Spinal cord (tissue), 10 donors: ENCODE data around the gene VEGFC. TPM values are rescaled to one million over a fixed set of nuclear protein-coding genes. Genes with fewer than 3 reads are reported as not detected.
A peak's percentile ranks its signal among the peaks of the same experiment; 100 is the strongest.

Experiments
- DNase-seq, 6 donors: peaks; one replicate each; pipeline versions ENCODE4 v3.0.0 to v3.0.0-alpha.2; 2013 to 2015; ENCODE audit warnings: low spot score in 6 of 6, low read depth in 4 of 6
- H3K27ac ChIP-seq: one replicate; pipeline ENCODE4 v1.5.1; 2013; ENCODE audit warnings: low read depth, low read length, control low read depth
- H3K27me3 ChIP-seq: one replicate; pipeline ENCODE4 v1.6.1; 2013; ENCODE audit warnings: low read length; ENCODE audit not compliant: control insufficient read depth, insufficient read depth
- H3K36me3 ChIP-seq: one replicate; pipeline ENCODE4 v1.6.1; 2013; ENCODE audit warnings: low read length; ENCODE audit not compliant: control insufficient read depth, insufficient read depth
- H3K4me1 ChIP-seq: one replicate; pipeline ENCODE4 v1.6.1; 2013; ENCODE audit warnings: low read length; ENCODE audit not compliant: control insufficient read depth, insufficient read depth
- H3K4me3 ChIP-seq: one replicate; pipeline ENCODE4 v1.5.1; 2013; ENCODE audit warnings: low read depth, low read length, control low read depth
- H3K9me3 ChIP-seq: one replicate; pipeline ENCODE4 v1.6.1; 2013; ENCODE audit warnings: low read length; ENCODE audit not compliant: control insufficient read depth, insufficient read depth
- WGBS: methylation state at CpG from one replicate; pipeline ENCODE4 v1.1.5; 2013; ENCODE audit warnings: missing lambda C conversion rate; ENCODE audit not compliant: insufficient coverage; 5-methylcytosine and 5-hydroxymethylcytosine counted together
- long read RNA-seq, 4 donors: transcript quantifications; one replicate each; lab custom pipeline, GENCODE V29; 2026
- polyA plus RNA-seq, 2 donors: library from polyadenylated mRNA; unstranded; fragments of 120-200 nt; gene quantifications; one replicate each; pipeline ENCODE4 v1.2.1, GENCODE V29; 2013; ENCODE audit not compliant: insufficient read length in 2 of 2
- total RNA-seq, 2 donors: library from RNA; depleted of rRNA in 1 of 2; stranded (reverse); fragments of 120-200 nt in 1 of 2; fragments of >200 nt in 1 of 2; gene quantifications; one replicate each; pipeline versions ENCODE4 v1.2.3 to v1.2.4, GENCODE V29; 2013 to 2014
- donor health status: healthy.

Gene VEGFC, protein sequence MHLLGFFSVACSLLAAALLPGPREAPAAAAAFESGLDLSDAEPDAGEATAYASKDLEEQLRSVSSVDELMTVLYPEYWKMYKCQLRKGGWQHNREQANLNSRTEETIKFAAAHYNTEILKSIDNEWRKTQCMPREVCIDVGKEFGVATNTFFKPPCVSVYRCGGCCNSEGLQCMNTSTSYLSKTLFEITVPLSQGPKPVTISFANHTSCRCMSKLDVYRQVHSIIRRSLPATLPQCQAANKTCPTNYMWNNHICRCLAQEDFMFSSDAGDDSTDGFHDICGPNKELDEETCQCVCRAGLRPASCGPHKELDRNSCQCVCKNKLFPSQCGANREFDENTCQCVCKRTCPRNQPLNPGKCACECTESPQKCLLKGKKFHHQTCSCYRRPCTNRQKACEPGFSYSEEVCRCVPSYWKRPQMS
- total RNA-seq (1 to 10 TPM; 3.6 to 7.1 TPM), polyA plus RNA-seq (1 to 10 TPM; 4.7 to 4.8 TPM)
- long read RNA-seq, donor 1, transcript VEGFC-202 (7 exons, 2,064 nt): major isoform, 5 of 5 reads
- long read RNA-seq, donor 1, partial matches to known transcripts: 0 of 5 reads
- long read RNA-seq, donor 1, other reads (novel, unspliced or antisense): 0 of 5 reads
- long read RNA-seq, donor 2: 0 reads
- long read RNA-seq, donor 3, partial matches to known transcripts: 0 of 3 reads
- long read RNA-seq, donor 3, other reads (novel, unspliced or antisense): 0 of 3 reads
- long read RNA-seq, donor 4, partial matches to known transcripts: 0 of 3 reads
- long read RNA-seq, donor 4, other reads (novel, unspliced or antisense): 0 of 3 reads

DNA sequence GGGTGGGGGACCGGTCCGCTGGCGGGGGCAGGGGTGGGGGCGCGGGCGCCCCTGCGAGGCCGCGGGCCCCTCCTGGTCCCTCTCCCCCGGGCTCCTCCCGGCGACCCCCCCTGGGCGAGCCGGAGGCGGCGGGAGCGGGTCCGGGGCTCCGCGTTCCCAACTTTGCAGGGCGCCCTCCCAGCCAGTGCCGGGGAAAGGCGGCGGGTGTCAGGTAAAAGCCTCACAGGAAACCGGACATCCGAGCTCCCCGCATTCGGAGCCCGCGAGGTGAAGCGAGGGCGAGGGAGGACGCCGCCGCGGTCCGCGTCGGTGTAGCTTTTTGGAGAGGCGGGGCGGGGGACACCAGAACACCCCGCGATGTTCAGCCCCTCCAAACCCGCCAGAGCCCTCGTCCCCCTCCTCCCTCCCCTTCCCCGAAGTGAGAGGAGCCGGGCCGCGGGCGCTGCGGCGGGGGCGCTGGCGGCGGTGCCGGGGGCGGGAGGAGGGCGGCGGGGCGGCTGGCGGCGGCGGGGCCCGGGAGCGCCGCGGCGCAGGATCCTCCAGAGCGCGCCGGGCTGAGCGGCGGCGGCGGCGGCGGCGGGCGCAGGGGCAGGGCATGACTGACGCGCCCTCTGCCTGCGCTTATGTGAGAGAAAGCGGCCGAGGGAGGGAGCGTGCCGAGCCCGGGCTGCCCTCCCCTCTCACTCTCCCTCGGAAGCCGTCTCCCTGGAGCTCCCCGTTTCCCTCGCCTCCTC is at the start of gene VEGFC:
VEGFC (minus strand) TSS at position 597 of the 734 bp plus-strand sequence. CDS start 611 bp downstream, outside the sequence.
- DNase-seq: peak in 3 of 6 donors; percentile 17 to 81 (median 72)
- peak within 1 kb of the TSS; percentile 62 for H3K4me3 ChIP-seq
- H3K27me3 ChIP-seq: peaks cover 5% of the 10 kb centered on the region
- no peaks in the 10 kb centered on the region for H3K36me3 ChIP-seq
- H3K27ac ChIP-seq: no peak within 1 kb of the TSS
- WGBS: 0% methylated on average over 87 of the region's 91 CpGs
- no peaks in the 10 kb centered on the region for H3K9me3 ChIP-seq
- peaks cover 8% of the 10 kb centered on the region for H3K4me1 ChIP-seq

DNA sequence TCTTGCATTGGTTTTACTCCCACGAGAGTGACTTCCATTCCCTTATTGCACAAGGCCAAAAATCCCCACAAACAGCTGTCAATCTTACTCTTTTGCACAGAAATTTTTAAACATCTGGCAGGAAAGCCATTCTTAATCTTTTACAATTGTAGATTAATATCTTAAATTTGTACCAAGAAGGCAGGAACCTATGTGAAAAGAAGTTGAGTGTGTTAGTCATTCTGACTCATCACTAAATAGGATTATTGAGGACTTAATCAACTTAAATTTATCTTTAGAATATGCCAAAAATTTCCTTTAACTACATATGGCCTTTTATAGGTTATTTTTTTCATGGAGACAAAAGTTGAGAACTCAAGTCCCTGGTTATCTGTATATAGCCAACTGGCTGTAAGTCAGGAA is 49.0 kb upstream of the VEGFC start:
- no peaks in the 10 kb centered on the region for H3K9me3 ChIP-seq
- WGBS: no CpG with 5 or more reads among the region's 1 CpG

DNA sequence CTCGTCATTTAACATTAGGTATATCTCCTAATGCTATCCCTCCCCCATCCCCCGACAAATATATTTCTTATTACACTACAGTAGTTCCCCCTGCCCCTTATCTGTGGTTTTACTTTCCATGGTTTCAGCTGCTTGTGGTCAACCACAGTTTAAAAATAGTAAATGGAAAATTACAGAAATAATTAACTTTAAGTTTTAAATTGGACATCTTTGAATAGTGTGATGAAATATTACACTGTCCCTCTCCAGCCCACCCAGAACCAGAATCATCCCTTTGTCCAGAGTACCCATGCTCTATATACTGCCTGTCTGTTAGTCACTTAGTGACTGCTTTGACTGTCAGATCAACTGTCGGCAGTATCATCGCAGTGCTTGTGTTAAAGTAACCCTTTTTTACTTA is 47.4 kb upstream of the VEGFC start:
- H3K9me3 ChIP-seq: no peaks in the 10 kb centered on the region
- WGBS: no CpG with 5 or more reads among the region's 4 CpGs

More for the DNA sequence above, 49.0 kb upstream of the VEGFC start:
- Histone ChIP-seq H3K27me3 (no peaks in the 10 kb centered on the region), H3K4me3 (no peak overlapping the region), H3K36me3 (no peaks in the 10 kb centered on the region), H3K4me1 (no peaks in the 10 kb centered on the region), H3K27ac (no peak overlapping the region)
- no peak for DNase-seq

DNA sequence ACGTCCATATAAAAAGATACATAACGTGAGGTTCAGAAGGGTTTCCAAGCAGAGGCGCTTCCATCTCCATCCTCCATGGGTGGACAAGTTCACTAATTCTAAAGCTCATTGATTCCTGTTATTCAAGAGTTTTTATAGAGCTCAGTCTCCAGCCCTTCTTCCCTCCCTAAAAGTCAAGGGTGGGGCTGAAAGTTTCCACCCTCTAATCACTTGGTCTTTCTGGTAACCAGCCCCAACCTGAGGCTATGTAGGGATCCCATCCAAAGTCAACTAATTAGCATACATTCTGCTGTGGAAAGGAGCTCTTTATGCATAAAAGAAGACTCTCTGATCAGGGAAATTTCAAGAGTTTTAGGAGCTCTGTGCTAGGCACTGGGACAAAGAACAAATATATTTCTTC is 46.9 kb upstream of the VEGFC start:
- Histone ChIP-seq H3K27ac (no peak overlapping the region), H3K4me1 (no peaks in the 10 kb centered on the region), H3K36me3 (no peaks in the 10 kb centered on the region), H3K4me3 (no peak overlapping the region), H3K9me3 (no peaks in the 10 kb centered on the region), H3K27me3 (no peaks in the 10 kb centered on the region)
- DNase-seq: no peak
- WGBS: 92% methylated on average over 2 of the region's 3 CpGs

More for the DNA sequence above, 47.4 kb upstream of the VEGFC start:
- no peak overlapping the region for H3K27ac ChIP-seq
- H3K27me3 ChIP-seq: no peaks in the 10 kb centered on the region
- no peaks in the 10 kb centered on the region for H3K4me1 ChIP-seq
- no peak overlapping the region for H3K4me3 ChIP-seq
- DNase-seq: no peak
- H3K36me3 ChIP-seq: no peaks in the 10 kb centered on the region

DNA sequence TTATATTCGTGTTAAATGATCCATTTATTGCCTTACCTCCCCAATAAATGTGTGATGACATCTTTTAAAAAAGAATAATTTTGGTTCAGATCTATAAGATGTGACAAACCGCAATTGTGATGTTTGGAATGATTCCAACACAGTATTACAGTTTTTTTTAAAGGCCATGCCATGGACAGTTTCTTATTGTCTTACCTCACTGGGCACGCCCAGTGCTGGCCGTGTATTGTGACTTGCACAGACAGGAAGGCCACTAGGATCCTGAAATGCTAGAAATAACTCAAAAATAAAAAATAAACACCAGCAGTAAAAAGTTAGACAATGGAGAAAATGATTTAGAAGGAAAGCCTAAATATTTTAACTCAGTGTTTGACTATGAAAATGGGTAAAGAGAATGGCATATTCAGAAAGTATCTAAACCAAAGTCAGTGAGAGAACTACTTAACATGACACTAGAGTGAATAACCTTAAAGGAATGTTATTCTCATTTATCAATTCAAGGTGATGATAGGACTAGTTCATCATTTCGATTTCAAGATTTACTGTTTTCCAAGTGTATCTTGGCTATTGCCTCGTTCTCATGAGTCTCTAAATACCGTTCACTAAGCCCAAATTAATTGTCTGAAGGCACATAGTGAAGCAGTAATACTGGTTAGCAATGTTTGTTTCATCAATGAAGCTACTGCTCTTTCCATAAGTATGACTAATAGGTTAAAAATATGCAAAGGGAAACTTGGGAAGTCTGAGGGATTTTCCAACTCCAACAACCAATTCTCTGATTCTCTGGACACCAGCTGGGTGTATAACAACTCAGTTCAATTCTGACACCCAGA is 46.1 kb upstream of the VEGFC start:
- no peak for DNase-seq

DNA sequence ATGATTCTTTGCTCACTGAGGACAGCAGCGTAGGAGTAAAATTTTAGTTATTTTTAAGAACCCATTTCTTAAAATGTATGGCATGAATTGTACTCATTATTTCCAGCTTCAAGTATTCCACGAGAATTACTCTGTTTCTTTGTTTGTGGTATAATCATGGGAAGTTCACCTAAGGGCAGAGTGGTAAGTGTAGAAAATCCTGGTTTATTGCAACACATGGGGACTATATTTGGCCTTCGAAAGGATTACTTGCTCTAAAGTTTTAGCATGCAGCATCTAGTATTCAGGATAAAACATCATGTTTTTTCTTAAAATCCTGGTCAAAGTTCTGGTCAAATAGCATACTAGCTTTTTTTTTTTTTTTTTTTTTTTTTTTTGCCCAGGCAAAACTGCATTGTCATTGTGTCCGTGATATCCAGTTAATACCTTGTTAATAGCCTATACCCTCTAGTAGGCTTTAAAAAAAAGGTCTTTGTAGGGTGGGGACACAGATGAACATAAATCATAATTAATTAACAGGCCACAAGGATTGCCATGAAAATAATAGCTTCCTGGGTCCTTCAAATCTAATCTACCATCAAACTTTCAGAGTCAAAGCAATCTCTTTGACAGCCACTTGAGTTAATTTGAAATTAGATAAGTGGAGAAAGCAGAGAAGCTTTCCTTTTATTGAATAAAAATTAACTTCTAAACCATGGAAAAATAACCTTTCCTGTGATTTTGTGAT is 44.6 kb upstream of the VEGFC start:
- Histone ChIP-seq H3K27ac (no peak overlapping the region), H3K9me3 (no peaks in the 10 kb centered on the region), H3K27me3 (no peaks in the 10 kb centered on the region), H3K36me3 (no peaks in the 10 kb centered on the region), H3K4me1 (no peaks in the 10 kb centered on the region), H3K4me3 (no peak overlapping the region)
- WGBS: 80% methylated on average over 1 of the region's 4 CpGs
- DNase-seq: no peak

More for the DNA sequence above, 46.1 kb upstream of the VEGFC start:
- no peaks in the 10 kb centered on the region for H3K36me3 ChIP-seq
- no peak overlapping the region for H3K27ac ChIP-seq
- no peak overlapping the region for H3K4me3 ChIP-seq
- no peaks in the 10 kb centered on the region for H3K4me1 ChIP-seq
- no peaks in the 10 kb centered on the region for H3K9me3 ChIP-seq
- no CpG with 5 or more reads among the region's 7 CpGs for WGBS
- H3K27me3 ChIP-seq: no peaks in the 10 kb centered on the region

DNA sequence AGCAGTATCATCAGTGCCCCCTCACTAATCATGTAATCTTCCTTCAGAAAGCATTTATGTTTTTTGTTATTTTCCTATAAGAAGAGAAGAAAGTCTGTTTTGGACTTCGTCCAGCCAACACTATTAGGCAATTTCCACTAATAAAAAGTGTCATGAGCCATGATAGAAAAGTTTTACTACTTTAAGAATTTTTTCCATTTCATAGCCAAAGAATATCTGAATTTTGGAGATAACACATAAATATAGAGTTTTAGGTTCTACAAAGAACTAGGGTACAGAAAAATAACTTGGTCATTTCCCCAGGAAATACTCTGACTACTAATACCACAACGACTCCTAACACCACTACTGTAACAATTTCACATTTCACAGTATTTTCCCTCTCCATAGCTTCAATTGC is 41.8 kb upstream of the VEGFC start:
- Histone ChIP-seq H3K36me3 (no peaks in the 10 kb centered on the region), H3K9me3 (no peaks in the 10 kb centered on the region), H3K4me1 (no peaks in the 10 kb centered on the region), H3K4me3 (no peak overlapping the region), H3K27ac (no peak overlapping the region), H3K27me3 (no peaks in the 10 kb centered on the region)
- DNase-seq: no peak
- 100% methylated on average over 1 of the region's 2 CpGs for WGBS

DNA sequence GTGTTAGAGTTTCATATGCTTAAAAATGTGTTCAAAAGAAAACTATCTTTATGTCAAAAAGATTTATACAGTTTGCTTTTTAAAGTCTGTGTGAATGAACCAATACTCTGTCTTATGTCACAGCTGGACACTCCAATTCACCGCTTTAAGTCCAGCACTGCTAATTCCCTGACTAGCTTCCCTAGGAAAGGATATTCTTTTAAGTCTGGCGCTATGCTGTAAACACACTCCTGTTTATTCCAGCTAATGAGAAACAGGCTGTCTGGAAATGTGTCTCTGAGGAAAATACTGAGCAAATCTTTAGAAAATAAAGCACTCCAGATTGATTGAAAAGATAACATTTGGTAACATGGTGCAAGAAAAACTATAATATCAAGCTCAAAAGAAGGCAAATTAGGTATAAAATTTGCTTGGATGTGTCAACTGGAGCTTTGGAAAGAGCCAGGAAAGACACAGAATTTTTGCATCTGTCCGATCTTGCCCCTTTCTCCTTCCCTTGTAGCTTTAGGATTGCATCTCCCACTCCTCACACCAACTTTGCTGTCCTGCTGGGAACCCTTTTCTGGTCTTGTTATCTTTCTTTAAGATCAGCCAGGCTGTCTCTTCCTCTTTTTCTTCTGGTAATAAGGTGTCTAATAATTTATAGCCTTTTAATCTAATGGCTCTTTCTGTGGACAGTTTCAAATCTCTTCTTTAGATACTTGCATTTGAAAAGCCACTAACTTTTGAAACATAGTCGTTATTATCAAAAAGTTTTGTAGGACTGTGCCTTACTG is 40.9 kb upstream of the VEGFC start:
- no peak overlapping the region for H3K27ac ChIP-seq
- peak in 2 of 6 donors; percentile 18 to 42 for DNase-seq
- no CpG with 5 or more reads among the region's 4 CpGs for WGBS
- no peaks in the 10 kb centered on the region for H3K36me3 ChIP-seq
- no peak overlapping the region for H3K4me3 ChIP-seq
- H3K27me3 ChIP-seq: no peaks in the 10 kb centered on the region
- H3K9me3 ChIP-seq: no peaks in the 10 kb centered on the region
- no peaks in the 10 kb centered on the region for H3K4me1 ChIP-seq
